HG02610 (cell line): Measurements from ENCODE around the gene RPS26.
"Not testable (repeated sequence)": the region's sequence is repeated elsewhere in the genome, so short reads cannot be mapped to it uniquely, and the experiment has no call there.

ENCODE experiments used
- ATAC-seq: cut with Tn5 transposase; IDR thresholded peaks from one replicate; pipeline ENCODE4 v1.9.1; 2021; ENCODE audit warnings: mild to moderate bottlenecking, moderate library complexity; ENCODE audit not compliant: unreplicated experiment

The RPS26 gene

GRCh38 chr12:56041552-56042429 lies at the start of gene RPS26:
RPS26 (plus strand) TSS chr12:56041918; CDS start chr12:56042167, 249 bp downstream.
- peak; percentile 89 for ATAC-seq

- no peak for ATAC-seq
These were observed 48.4 kb upstream of the RPS26 start for GRCh38 chr12:55993230-55993853.

- no peak for ATAC-seq
These were observed 46.4 kb upstream of the RPS26 start for GRCh38 chr12:55995366-55995765.

GRCh38 chr12:55996201-55996714 lies 45.5 kb upstream of the RPS26 start:
- no peak for ATAC-seq

- ATAC-seq: peak; percentile 100
These were observed 44.8 kb upstream of the RPS26 start, which contains the start of gene SUOX for GRCh38 chr12:55996715-55997534. SUOX (plus strand) TSS chr12:55997276; CDS start chr12:56002222, 4,946 bp downstream.

GRCh38 chr12:55997535-55997859 lies 44.2 kb upstream of the RPS26 start:
- ATAC-seq: no peak

GRCh38 chr12:55999522-55999921 lies 42.2 kb upstream of the RPS26 start:
- not testable (repeated sequence) for ATAC-seq

- not testable (repeated sequence) for ATAC-seq
These were observed 41.6 kb upstream of the RPS26 start for GRCh38 chr12:55999999-56000540.

- ATAC-seq: no peak
These were observed 40.1 kb upstream of the RPS26 start for GRCh38 chr12:56001487-56002100.

GRCh38 chr12:56003376-56003775 lies 38.3 kb upstream of the RPS26 start:
- ATAC-seq: not testable (repeated sequence)

- ATAC-seq: no peak
These were observed 37.5 kb upstream of the RPS26 start for GRCh38 chr12:56004211-56004610.

GRCh38 chr12:56007564-56008559 lies 33.9 kb upstream of the RPS26 start:
- ATAC-seq: peak; percentile 42

- ATAC-seq: no peak
These were observed 31.6 kb upstream of the RPS26 start for GRCh38 chr12:56010111-56010570.

GRCh38 chr12:56011509-56012090 lies 30.1 kb upstream of the RPS26 start:
- ATAC-seq: no peak

- no peak for ATAC-seq
These were observed 28.2 kb upstream of the RPS26 start for GRCh38 chr12:56013482-56013881.

GRCh38 chr12:56014205-56014604 lies 27.5 kb upstream of the RPS26 start:
- ATAC-seq: no peak

GRCh38 chr12:56017181-56017580 lies 24.5 kb upstream of the RPS26 start:
- ATAC-seq: no peak

- no peak for ATAC-seq
These were observed 23.4 kb upstream of the RPS26 start for GRCh38 chr12:56018356-56018755.
